ENCODE results near the gene RERE. TPM values are rescaled to one million over a fixed set of nuclear protein-coding genes. Genes with fewer than 3 reads are reported as not detected.

Gene RERE
- polyA plus RNA-seq, 1 of the 3 experiments (the other 2 are of a cell fraction) = 8.1 TPM

DNA sequence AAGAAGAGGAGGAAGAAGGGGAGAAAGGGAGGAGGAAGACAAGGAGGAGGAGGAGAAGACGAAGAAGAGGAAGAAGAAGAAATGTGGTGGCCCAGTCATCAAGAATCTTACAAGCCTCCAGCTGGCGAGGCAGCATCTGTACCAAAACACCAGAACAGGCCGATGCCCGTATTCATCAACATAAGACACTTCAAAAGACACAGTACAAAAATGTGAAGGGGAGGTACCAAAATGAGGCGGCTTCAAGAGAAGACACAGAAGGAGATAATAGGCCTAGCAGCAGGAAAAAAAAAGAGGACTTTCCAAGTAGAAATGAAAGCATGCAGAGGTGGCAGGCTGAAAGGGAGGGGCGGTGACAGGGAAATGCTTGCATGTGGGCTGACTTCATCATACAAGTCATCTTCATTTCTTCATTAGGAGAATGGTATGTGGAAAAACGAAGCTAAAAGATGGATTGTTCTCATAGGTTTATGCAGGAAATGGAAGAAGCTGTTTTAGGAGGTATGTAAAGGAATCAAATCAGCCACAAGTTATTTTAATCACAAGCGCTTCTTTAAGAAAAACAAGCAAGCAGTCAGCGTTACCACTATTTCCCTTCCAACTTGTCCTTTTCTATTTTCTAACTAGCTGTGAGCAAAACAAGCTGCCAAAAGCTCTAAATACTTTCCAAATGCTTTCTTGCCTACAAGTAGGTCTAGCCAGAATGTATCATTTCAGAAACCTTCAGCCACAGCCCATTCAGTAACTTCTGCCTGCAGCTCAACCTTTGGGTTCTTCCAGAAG, 307.2 kb downstream of the RERE start:
- H3K27me3 ChIP-seq (ENCODE audit: insufficient read depth) = no peaks in the 10 kb centered on the region
- ChIA-PET CTCF (interaction anchor here (0.7 to 0.8 kb wide), 2 partner anchors 18 to 61 kb away, joined by 3 read pairs; no protein-coding TSS in a partner anchor), POLR2A (no interaction called here)
- peaks cover 7 to 27% of the 10 kb centered on the region in 2 experiments for H3K36me3 ChIP-seq (replicated peaks in 1 of 2; ENCODE audit: control insufficient read depth in 1 of 2, insufficient read depth in 2 of 2, low read length in 1 of 2)
- 47% methylated on average over 9 of the region's 9 CpGs for WGBS (ENCODE audit: low lambda C conversion rate)
- H3K9me3 ChIP-seq = no peaks in the 10 kb centered on the region
- no peak overlapping the region; the same call in 1 of the 2 replicates for H2AFZ ChIP-seq (ENCODE audit: low read depth)
- H3K27ac ChIP-seq (ENCODE audit: low read depth in 2 of 2, low read length in 1 of 2) = peak overlapping the region; percentile 64 to 93
- peak overlapping the region; percentile 41 for H3K9ac ChIP-seq
- no peaks in the 10 kb centered on the region for H4K20me1 ChIP-seq (ENCODE audit: insufficient read depth)
- no peaks in the 10 kb centered on the region for H3K9me2 ChIP-seq
- no peak for DNase-seq
- H3K4me3 ChIP-seq (ENCODE audit: low read depth in 2 of 2, low read length in 1 of 2) = peak overlapping the region in 1 of 2 experiments; percentile 35; a peak in 2 of 4 replicates
- H3K4me2 ChIP-seq = peak overlapping the region; percentile 32
- peaks cover 25% of the 10 kb centered on the region for H3F3A ChIP-seq (replicated peaks; ENCODE audit: insufficient read depth)
- peaks cover 43% of the 10 kb centered on the region for H3K79me2 ChIP-seq (ENCODE audit: insufficient read depth)
- peaks cover 2 to 22% of the 10 kb centered on the region in 2 experiments; a peak in 2 of 4 replicates for H3K4me1 ChIP-seq (ENCODE audit: control insufficient read depth in 1 of 2, insufficient read depth in 2 of 2, low read depth in 1 of 2, low read length in 1 of 2)
- TF ChIP-seq, protein P1, sequence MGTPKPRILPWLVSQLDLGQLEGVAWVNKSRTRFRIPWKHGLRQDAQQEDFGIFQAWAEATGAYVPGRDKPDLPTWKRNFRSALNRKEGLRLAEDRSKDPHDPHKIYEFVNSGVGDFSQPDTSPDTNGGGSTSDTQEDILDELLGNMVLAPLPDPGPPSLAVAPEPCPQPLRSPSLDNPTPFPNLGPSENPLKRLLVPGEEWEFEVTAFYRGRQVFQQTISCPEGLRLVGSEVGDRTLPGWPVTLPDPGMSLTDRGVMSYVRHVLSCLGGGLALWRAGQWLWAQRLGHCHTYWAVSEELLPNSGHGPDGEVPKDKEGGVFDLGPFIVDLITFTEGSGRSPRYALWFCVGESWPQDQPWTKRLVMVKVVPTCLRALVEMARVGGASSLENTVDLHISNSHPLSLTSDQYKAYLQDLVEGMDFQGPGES (IDR thresholded peaks at IDR 0.05; ENCODE audit: low read depth, low read length) = no peak
- TF ChIP-seq FOXM1 (IDR thresholded peaks at IDR 0.05; ENCODE audit: low read depth) (no peak), JUND (IDR thresholded peaks at IDR 0.05) (peak; percentile 52), RFX5 (IDR thresholded peaks at IDR 0.05; ENCODE audit: low read length) (no peak), RCOR1 (IDR thresholded peaks at IDR 0.05; ENCODE audit: low read length) (no peak), NRF1 (IDR thresholded peaks at IDR 0.05; ENCODE audit: low read depth, low read length) (no peak), FOSL2 (IDR thresholded peaks at IDR 0.05; ENCODE audit: borderline replicate concordance, low read depth) (peak; percentile 19; the same call in 1 of the 2 replicates), TCF12 (IDR thresholded peaks at IDR 0.05) (peak; percentile 95), GABPA (IDR thresholded peaks at IDR 0.05; ENCODE audit: low read depth) (no peak), EZH2phosphoT487 (IDR thresholded peaks at IDR 0.05; ENCODE audit: borderline replicate concordance, low read depth) (no peak), TEAD4 (IDR thresholded peaks at IDR 0.05; ENCODE audit: borderline replicate concordance, insufficient read depth) (no peak), NFIC (IDR thresholded peaks at IDR 0.05; ENCODE audit: borderline replicate concordance) (peak; percentile 57; the same call in 1 of the 2 replicates), SIN3A (IDR thresholded peaks at IDR 0.05; ENCODE audit: borderline replicate concordance, low read depth, low read length) (no peak), EP300 (IDR thresholded peaks at IDR 0.05; ENCODE audit: borderline replicate concordance in 1 of 2, low read depth in 1 of 2, low read length in 1 of 2) (peak; percentile 45 to 74; a peak in 3 of 4 replicates), MEF2A (IDR thresholded peaks at IDR 0.05; ENCODE audit: borderline replicate concordance, low read depth) (peak; percentile 41; the same call in 1 of the 2 replicates), TAF1 (IDR thresholded peaks at IDR 0.05; ENCODE audit: borderline replicate concordance, low read depth, low read length) (no peak), POLR2AphosphoS5 (IDR thresholded peaks at IDR 0.05; ENCODE audit: low read depth, low read length) (peak; percentile 80), SMC3 (IDR thresholded peaks at IDR 0.05; ENCODE audit: low read depth, low read length) (no peak), RXRA (IDR thresholded peaks at IDR 0.05; ENCODE audit: borderline replicate concordance, low read depth) (no peak), ELF1 (IDR thresholded peaks at IDR 0.05) (no peak), GATA2 (CRISPR knock-in tag; IDR thresholded peaks at IDR 0.05) (no peak), YY1 (IDR thresholded peaks at IDR 0.05; ENCODE audit: low read depth) (no peak)
- TF ChIP-seq, protein P2, sequence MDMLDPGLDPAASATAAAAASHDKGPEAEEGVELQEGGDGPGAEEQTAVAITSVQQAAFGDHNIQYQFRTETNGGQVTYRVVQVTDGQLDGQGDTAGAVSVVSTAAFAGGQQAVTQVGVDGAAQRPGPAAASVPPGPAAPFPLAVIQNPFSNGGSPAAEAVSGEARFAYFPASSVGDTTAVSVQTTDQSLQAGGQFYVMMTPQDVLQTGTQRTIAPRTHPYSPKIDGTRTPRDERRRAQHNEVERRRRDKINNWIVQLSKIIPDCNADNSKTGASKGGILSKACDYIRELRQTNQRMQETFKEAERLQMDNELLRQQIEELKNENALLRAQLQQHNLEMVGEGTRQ (IDR thresholded peaks at IDR 0.05; ENCODE audit: borderline replicate concordance, low read depth, low read length) = no peak
- TF ChIP-seq, protein P3, sequence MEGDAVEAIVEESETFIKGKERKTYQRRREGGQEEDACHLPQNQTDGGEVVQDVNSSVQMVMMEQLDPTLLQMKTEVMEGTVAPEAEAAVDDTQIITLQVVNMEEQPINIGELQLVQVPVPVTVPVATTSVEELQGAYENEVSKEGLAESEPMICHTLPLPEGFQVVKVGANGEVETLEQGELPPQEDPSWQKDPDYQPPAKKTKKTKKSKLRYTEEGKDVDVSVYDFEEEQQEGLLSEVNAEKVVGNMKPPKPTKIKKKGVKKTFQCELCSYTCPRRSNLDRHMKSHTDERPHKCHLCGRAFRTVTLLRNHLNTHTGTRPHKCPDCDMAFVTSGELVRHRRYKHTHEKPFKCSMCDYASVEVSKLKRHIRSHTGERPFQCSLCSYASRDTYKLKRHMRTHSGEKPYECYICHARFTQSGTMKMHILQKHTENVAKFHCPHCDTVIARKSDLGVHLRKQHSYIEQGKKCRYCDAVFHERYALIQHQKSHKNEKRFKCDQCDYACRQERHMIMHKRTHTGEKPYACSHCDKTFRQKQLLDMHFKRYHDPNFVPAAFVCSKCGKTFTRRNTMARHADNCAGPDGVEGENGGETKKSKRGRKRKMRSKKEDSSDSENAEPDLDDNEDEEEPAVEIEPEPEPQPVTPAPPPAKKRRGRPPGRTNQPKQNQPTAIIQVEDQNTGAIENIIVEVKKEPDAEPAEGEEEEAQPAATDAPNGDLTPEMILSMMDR (IDR thresholded peaks at IDR 0.05) = no peak
- TF ChIP-seq, protein P4, sequence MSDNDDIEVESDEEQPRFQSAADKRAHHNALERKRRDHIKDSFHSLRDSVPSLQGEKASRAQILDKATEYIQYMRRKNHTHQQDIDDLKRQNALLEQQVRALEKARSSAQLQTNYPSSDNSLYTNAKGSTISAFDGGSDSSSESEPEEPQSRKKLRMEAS (IDR thresholded peaks at IDR 0.05; ENCODE audit: low read depth) = no peak; the same call in 1 of the 2 replicates
- TF ChIP-seq, protein P5, sequence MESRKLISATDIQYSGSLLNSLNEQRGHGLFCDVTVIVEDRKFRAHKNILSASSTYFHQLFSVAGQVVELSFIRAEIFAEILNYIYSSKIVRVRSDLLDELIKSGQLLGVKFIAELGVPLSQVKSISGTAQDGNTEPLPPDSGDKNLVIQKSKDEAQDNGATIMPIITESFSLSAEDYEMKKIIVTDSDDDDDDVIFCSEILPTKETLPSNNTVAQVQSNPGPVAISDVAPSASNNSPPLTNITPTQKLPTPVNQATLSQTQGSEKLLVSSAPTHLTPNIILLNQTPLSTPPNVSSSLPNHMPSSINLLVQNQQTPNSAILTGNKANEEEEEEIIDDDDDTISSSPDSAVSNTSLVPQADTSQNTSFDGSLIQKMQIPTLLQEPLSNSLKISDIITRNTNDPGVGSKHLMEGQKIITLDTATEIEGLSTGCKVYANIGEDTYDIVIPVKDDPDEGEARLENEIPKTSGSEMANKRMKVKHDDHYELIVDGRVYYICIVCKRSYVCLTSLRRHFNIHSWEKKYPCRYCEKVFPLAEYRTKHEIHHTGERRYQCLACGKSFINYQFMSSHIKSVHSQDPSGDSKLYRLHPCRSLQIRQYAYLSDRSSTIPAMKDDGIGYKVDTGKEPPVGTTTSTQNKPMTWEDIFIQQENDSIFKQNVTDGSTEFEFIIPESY (IDR thresholded peaks at IDR 0.05; ENCODE audit: borderline replicate concordance, low read depth) = no peak
- TF ChIP-seq, protein P6, sequence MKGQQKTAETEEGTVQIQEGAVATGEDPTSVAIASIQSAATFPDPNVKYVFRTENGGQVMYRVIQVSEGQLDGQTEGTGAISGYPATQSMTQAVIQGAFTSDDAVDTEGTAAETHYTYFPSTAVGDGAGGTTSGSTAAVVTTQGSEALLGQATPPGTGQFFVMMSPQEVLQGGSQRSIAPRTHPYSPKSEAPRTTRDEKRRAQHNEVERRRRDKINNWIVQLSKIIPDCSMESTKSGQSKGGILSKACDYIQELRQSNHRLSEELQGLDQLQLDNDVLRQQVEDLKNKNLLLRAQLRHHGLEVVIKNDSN (IDR thresholded peaks at IDR 0.05; ENCODE audit: borderline replicate concordance, low read depth) = no peak

All from SK-N-SH (cell line).